Natural killer cell (primary cell): Measurements from ENCODE around the gene SLC38A1. TPM values are rescaled to one million over a fixed set of nuclear protein-coding genes. Genes with fewer than 3 reads are reported as not detected.
"Not testable (repeated sequence)": the region's sequence is repeated elsewhere in the genome, so short reads cannot be mapped to it uniquely, and the experiment has no call there.

Source experiments
- ATAC-seq, 3 donors: fragments of 150-1000 bp in 2 of 3; fragments of 200-7000 bp in 1 of 3; cut with Tn5 transposase; 1 replicate in 1 of 3; 2 replicates in 2 of 3; pipeline ENCODE4 v1.10.0; 2021; ENCODE audit warnings: mild to moderate bottlenecking in 2 of 3, moderate library complexity in 2 of 3
- DNase-seq, 2 donors: peaks; one replicate each; pipeline versions ENCODE4 v3.0.0 to v3.0.0-alpha.2; 2013 to 2021; ENCODE audit warnings: mixed read lengths in 1 of 2
- H3K27ac ChIP-seq: one replicate; pipeline ENCODE4 v1.5.1; 2013; ENCODE audit warnings: mild to moderate bottlenecking, low read length
- H3K27me3 ChIP-seq: one replicate; pipeline ENCODE4 v1.6.1; 2013; ENCODE audit warnings: low read length; ENCODE audit not compliant: control insufficient read depth, insufficient read depth
- H3K36me3 ChIP-seq: one replicate; pipeline ENCODE4 v1.6.1; 2013; ENCODE audit warnings: low read length; ENCODE audit not compliant: control insufficient read depth, insufficient read depth
- H3K4me1 ChIP-seq: one replicate; pipeline ENCODE4 v1.6.1; 2013; ENCODE audit warnings: low read length; ENCODE audit not compliant: control insufficient read depth, insufficient read depth
- H3K4me3 ChIP-seq: one replicate; pipeline ENCODE4 v1.5.1; 2013; ENCODE audit warnings: low read length
- H3K9me3 ChIP-seq: one replicate; pipeline ENCODE4 v1.6.1; 2013; ENCODE audit warnings: low read length; ENCODE audit not compliant: control insufficient read depth, insufficient read depth
- H3K27ac Mint-ChIP-seq, 2 donors: one replicate each; pipeline ENCODE4 v1.8.0; 2022; ENCODE audit warnings: mild to moderate bottlenecking in 2 of 2, mixed read lengths in 2 of 2, moderate library complexity in 1 of 2
- H3K27me3 Mint-ChIP-seq, 2 donors: one replicate each; pipeline ENCODE4 v1.8.0; 2022; ENCODE audit warnings: low read depth in 2 of 2, mixed read lengths in 2 of 2
- H3K36me3 Mint-ChIP-seq: one replicate; pipeline ENCODE4 v1.8.0; 2022; ENCODE audit warnings: mixed read lengths
- H3K4me1 Mint-ChIP-seq, 2 donors: one replicate each; pipeline ENCODE4 v1.8.0; 2022; ENCODE audit warnings: mixed read lengths in 2 of 2
- H3K4me3 Mint-ChIP-seq: one replicate; pipeline ENCODE4 v1.8.0; 2022; ENCODE audit warnings: mild to moderate bottlenecking, moderate library complexity, mixed read lengths
- H3K9me3 Mint-ChIP-seq, 2 donors: one replicate each; pipeline ENCODE4 v1.8.0; 2022; ENCODE audit warnings: mixed read lengths in 2 of 2
- WGBS: methylation state at CpG from one replicate; pipeline ENCODE4 v1.1.7; 2013; ENCODE audit warnings: missing lambda C conversion rate; ENCODE audit not compliant: insufficient coverage; 5-methylcytosine and 5-hydroxymethylcytosine counted together
- intact Hi-C: fragments of 100-400 bp; cut with micrococcal nuclease; formaldehyde crosslinking; loops from one replicate; pipeline ENCODE4 v1.14.2; 2022
- total RNA-seq, 4 donors: library from RNA; stranded (reverse); fragments of 120-200 nt in 1 of 4; gene quantifications; one replicate each; pipeline versions ENCODE4 v1.2.3 to v1.2.4, GENCODE V29; 2013 to 2022
- TF ChIP-seq, protein P1 (sequence below): fragments of 200-600 bp; IDR thresholded peaks from one replicate; pipeline ENCODE4 v1.8.0; 2022; ENCODE audit warnings: antibody characterized with exemption

The SLC38A1 gene
- total RNA-seq, 3 donors from 2014 or later (not counting 1 experiment from before 2014, with no cell fraction given) = 295 to 385 (median 354) TPM

DNA sequence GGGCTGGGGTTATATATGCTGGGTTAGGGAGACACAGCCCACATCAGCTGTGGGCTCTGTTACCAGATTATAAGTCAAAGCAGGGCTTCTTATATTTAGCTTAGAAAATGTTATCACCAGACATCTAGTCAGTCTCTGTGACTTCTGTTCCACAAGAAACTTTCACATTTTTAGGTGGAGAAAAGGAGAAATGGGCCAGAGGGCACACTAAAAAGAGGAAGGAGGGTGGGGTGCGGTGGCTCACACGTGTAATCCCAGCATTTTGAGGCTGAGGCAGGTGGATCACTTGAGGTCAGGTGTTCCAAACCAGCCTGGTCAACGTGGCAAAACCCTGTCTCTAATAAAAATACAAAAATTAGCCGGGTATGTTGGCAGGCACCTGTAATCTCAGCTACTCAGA, 28.0 kb upstream of the SLC38A1 start:
- Histone ChIP-seq H3K4me1 (no peaks in the 10 kb centered on the region), H3K36me3 (no peaks in the 10 kb centered on the region), H3K4me3 (no peak overlapping the region), H3K9me3 (no peaks in the 10 kb centered on the region), H3K27me3 (no peaks in the 10 kb centered on the region), H3K27ac (no peak overlapping the region)
- H3K4me3 Mint-ChIP-seq = no peak overlapping the region
- DNase-seq = no peak
- H3K27ac Mint-ChIP-seq = no peak overlapping the region
- H3K36me3 Mint-ChIP-seq = no peaks in the 10 kb centered on the region
- TF ChIP-seq, protein P1, sequence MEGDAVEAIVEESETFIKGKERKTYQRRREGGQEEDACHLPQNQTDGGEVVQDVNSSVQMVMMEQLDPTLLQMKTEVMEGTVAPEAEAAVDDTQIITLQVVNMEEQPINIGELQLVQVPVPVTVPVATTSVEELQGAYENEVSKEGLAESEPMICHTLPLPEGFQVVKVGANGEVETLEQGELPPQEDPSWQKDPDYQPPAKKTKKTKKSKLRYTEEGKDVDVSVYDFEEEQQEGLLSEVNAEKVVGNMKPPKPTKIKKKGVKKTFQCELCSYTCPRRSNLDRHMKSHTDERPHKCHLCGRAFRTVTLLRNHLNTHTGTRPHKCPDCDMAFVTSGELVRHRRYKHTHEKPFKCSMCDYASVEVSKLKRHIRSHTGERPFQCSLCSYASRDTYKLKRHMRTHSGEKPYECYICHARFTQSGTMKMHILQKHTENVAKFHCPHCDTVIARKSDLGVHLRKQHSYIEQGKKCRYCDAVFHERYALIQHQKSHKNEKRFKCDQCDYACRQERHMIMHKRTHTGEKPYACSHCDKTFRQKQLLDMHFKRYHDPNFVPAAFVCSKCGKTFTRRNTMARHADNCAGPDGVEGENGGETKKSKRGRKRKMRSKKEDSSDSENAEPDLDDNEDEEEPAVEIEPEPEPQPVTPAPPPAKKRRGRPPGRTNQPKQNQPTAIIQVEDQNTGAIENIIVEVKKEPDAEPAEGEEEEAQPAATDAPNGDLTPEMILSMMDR = no peak
- H3K9me3 Mint-ChIP-seq = peaks cover 0 to 1% of the 10 kb centered on the region in 2 donors
- intact Hi-C loops = no loop called here
- no peak for ATAC-seq
- peaks cover 6 to 9% of the 10 kb centered on the region in 2 donors for H3K27me3 Mint-ChIP-seq
- WGBS = 42% methylated on average over 4 of the region's 4 CpGs
- H3K4me1 Mint-ChIP-seq = no peaks in the 10 kb centered on the region

DNA sequence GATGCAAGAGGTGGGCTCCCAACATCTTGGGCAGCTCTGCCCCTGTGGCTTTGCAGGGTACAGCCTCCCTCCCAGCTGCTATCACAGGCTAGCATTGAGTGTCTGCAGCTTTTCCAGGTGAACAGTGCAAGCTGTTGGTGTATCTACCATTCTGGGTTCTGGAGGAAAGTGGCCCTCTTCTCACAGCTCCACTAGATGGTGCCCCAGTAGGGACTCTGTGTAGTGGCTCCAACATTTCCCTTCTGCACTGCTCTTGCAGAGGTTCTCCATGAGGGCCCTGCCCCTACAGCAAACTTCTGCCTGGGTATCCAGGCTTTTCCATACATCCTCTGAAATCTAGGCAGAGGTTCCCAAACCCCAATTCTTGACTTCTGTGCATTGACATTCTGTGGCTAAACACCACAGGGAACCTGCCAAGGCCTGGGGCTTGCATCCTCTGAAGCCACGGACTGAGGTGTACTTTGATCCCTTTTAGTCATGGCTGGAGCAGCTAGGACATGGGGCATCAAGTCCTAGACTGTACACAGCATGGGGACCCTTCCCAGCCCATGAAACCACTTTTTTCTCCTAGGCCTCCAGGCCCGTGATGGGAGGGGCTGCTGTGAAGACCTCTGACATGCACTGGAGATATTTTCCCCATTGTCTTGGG, 24.0 kb upstream of the SLC38A1 start:
- Mint-ChIP-seq H3K27ac (no peak overlapping the region), H3K36me3 (no peaks in the 10 kb centered on the region), H3K9me3 (peaks cover 0 to 2% of the 10 kb centered on the region in 2 donors), H3K4me3 (no peak overlapping the region), H3K27me3 (peaks cover 4 to 6% of the 10 kb centered on the region in 2 donors), H3K4me1 (no peaks in the 10 kb centered on the region)
- DNase-seq = peak in 1 of 2 donors; percentile 16
- Histone ChIP-seq H3K27me3 (no peaks in the 10 kb centered on the region), H3K4me1 (no peaks in the 10 kb centered on the region), H3K9me3 (no peaks in the 10 kb centered on the region), H3K36me3 (no peaks in the 10 kb centered on the region), H3K4me3 (no peak overlapping the region), H3K27ac (no peak overlapping the region)
- WGBS = 93% methylated on average over 2 of the region's 2 CpGs
- ATAC-seq = no peak
- TF ChIP-seq, protein P1 = no peak
- intact Hi-C loops = no loop called here

DNA sequence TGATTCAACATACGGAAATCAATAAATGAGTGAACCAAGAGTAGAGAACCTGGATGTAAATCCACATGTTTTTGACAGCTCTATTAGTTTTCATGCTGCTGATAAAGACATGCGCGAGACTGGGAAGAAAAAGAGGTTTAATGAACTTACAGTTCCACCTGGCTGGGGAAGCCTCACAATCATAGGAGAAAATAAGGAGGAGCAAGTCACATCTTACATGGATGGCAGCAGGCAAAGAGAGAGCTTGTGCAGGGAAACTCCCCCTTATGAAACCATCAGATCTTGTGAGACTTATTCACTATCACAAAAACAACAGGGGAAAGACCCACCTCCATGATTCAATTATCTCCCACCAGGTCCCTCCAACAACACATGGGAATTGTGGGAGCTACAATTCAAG, 23.1 kb upstream of the SLC38A1 start:
- WGBS = 91% methylated on average over 3 of the region's 3 CpGs
- H3K9me3 Mint-ChIP-seq, H3K36me3 ChIP-seq, intact Hi-C loops, DNase-seq, H3K9me3 ChIP-seq, H3K4me1 Mint-ChIP-seq, H3K36me3 Mint-ChIP-seq, H3K27ac ChIP-seq, ATAC-seq, H3K27me3 Mint-ChIP-seq, H3K4me3 Mint-ChIP-seq, H3K4me1 ChIP-seq, H3K27me3 ChIP-seq, H3K4me3 ChIP-seq, H3K27ac Mint-ChIP-seq: not testable (repeated sequence)

DNA sequence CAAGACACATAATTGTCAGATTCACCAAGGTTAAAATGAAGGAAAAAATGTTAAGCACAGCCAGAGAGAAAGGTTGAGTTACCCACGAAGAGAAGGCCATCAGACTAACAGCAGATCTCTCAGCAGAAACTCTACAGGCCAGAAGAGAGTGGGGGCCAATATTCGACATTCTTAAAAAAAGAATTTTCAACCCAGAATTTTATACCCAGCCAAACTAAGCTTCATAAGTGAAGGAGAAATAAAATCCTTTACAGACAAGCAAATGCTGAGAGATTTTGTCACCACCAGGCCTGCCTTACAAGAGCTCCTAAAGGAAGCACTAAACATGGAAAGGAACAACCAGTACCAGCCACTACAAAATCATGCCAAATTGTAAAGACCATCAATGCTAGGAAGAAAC, 16.3 kb upstream of the SLC38A1 start:
- intact Hi-C loops, H3K4me3 Mint-ChIP-seq, H3K27ac Mint-ChIP-seq, H3K27me3 Mint-ChIP-seq, H3K36me3 ChIP-seq, H3K27ac ChIP-seq, H3K4me3 ChIP-seq, DNase-seq, H3K27me3 ChIP-seq, H3K4me1 ChIP-seq, ATAC-seq, H3K4me1 Mint-ChIP-seq: not testable (repeated sequence)
- 78% methylated on average over 2 of the region's 2 CpGs for WGBS
- peaks cover 30% of the 10 kb centered on the region for H3K9me3 ChIP-seq
- Mint-ChIP-seq H3K36me3 (peaks cover 30% of the 10 kb centered on the region), H3K9me3 (peaks cover 18 to 30% of the 10 kb centered on the region in 2 donors)
